Hippocampal formation (tissue), 2 donors: ENCODE data around the gene FBN2.

Source experiments
- DNase-seq, 2 donors: peaks; one replicate each; lab custom pipeline; 2025; lab: John Stamatoyannopoulos, UW

FBN2 gene

GRCh38 chr5:128317481-128317880 lies 220.6 kb downstream of the FBN2 start:
- DNase-seq: no peak

GRCh38 chr5:128315671-128316070 lies 222.4 kb downstream of the FBN2 start:
- no peak for DNase-seq

- DNase-seq: no peak
Measured at GRCh38 chr5:128305341-128305740, 232.7 kb downstream of the FBN2 start.

- no peak for DNase-seq
Measured at GRCh38 chr5:128304791-128305190, 233.3 kb downstream of the FBN2 start.

- DNase-seq: no peak
Measured at GRCh38 chr5:128304088-128304487, 234.0 kb downstream of the FBN2 start.

- no peak for DNase-seq
Measured at GRCh38 chr5:128303593-128303992, 234.5 kb downstream of the FBN2 start.

GRCh38 chr5:128300181-128300580 lies 237.9 kb downstream of the FBN2 start:
- DNase-seq: no peak

GRCh38 chr5:128290152-128290858 lies 247.7 kb downstream of the FBN2 start:
- no peak for DNase-seq

GRCh38 chr5:128287740-128288139 lies 250.3 kb downstream of the FBN2 start:
- no peak for DNase-seq

- no peak for DNase-seq
Measured at GRCh38 chr5:128284236-128284635, 253.8 kb downstream of the FBN2 start.

- no peak for DNase-seq
Measured at GRCh38 chr5:128279345-128279744, 258.7 kb downstream of the FBN2 start.

GRCh38 chr5:128276537-128277216 lies 261.4 kb downstream of the FBN2 start:
- no peak for DNase-seq

- DNase-seq: no peak
Measured at GRCh38 chr5:128274441-128274840, 263.6 kb downstream of the FBN2 start.

GRCh38 chr5:128273736-128274135 lies 264.3 kb downstream of the FBN2 start:
- no peak for DNase-seq

GRCh38 chr5:128271859-128272464 lies 266.1 kb downstream of the FBN2 start:
- no peak for DNase-seq

GRCh38 chr5:128271071-128271470 lies 267.0 kb downstream of the FBN2 start:
- no peak for DNase-seq

- no peak for DNase-seq
Measured at GRCh38 chr5:128264564-128265360, 273.3 kb downstream of the FBN2 start.

GRCh38 chr5:128263357-128263756 lies 274.7 kb downstream of the FBN2 start:
- DNase-seq: no peak

GRCh38 chr5:128262911-128263310 lies 275.1 kb downstream of the FBN2 start:
- no peak for DNase-seq

- DNase-seq: no peak
Measured at GRCh38 chr5:128259607-128260021, 278.4 kb downstream of the FBN2 start.

- DNase-seq: no peak
Measured at GRCh38 chr5:128258372-128258771, 279.7 kb downstream of the FBN2 start.

GRCh38 chr5:128257076-128257475 lies 281.0 kb downstream of the FBN2 start:
- no peak for DNase-seq
